ENCODE measurements around the gene BRAF.

Gene BRAF

GRCh38 chr7:140873434-140873833 lies 51.3 kb downstream of the BRAF start:
- no peak for TF ChIP-seq CTCF (IDR thresholded peaks at IDR 0.05; ENCODE audit: low read depth, low read length)

DNA sequence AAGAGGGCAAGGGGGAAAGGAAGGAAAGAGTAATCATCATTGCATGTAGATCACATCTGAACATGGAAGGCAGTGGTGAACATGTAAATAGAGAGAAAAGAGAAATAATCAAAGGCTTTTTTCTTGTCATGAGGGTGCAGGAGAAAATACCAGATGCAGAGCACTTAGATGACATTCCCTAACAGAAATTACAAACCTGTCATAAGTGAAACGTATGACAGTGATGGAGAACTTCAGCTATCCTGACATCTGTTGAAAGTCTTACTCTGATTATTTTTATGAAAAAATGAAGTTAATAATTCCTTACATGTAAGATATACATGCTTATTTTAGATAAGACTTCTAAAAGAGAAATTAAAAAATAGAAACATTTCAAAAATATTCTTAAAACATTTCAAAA lies 54.7 kb downstream of the BRAF start:
- H3K4me3 ChIP-seq (ENCODE audit: low read depth, low read length), result no peak overlapping the region
- no peak for TF ChIP-seq CTCF (IDR thresholded peaks at IDR 0.05; ENCODE audit: low read depth, low read length)

More at GRCh38 chr7:140873434-140873833, 51.3 kb downstream of the BRAF start:
- no peak overlapping the region for H3K4me3 ChIP-seq (ENCODE audit: low read depth, low read length)

DNA sequence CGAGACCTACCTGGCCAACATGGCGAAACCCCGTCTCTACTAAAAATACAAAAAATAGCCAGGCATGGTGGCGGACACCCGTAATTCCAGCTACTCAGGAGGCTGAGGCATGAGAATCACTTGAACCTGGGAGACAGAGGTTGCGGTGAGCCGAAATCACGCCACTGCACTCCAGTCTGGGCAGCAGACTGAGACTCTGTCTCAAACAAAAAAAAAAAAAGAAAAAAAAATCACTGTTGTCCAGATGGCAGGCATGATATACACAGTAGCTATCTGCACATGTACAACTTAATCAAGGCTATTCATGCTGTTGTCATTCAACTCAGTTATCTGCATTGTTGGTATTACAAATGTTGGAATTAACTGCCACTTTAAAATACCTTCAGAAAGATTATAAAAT lies 55.3 kb downstream of the BRAF start:
- H3K4me3 ChIP-seq (ENCODE audit: low read depth, low read length), result no peak overlapping the region
- TF ChIP-seq CTCF (IDR thresholded peaks at IDR 0.05; ENCODE audit: low read depth, low read length), result no peak

DNA sequence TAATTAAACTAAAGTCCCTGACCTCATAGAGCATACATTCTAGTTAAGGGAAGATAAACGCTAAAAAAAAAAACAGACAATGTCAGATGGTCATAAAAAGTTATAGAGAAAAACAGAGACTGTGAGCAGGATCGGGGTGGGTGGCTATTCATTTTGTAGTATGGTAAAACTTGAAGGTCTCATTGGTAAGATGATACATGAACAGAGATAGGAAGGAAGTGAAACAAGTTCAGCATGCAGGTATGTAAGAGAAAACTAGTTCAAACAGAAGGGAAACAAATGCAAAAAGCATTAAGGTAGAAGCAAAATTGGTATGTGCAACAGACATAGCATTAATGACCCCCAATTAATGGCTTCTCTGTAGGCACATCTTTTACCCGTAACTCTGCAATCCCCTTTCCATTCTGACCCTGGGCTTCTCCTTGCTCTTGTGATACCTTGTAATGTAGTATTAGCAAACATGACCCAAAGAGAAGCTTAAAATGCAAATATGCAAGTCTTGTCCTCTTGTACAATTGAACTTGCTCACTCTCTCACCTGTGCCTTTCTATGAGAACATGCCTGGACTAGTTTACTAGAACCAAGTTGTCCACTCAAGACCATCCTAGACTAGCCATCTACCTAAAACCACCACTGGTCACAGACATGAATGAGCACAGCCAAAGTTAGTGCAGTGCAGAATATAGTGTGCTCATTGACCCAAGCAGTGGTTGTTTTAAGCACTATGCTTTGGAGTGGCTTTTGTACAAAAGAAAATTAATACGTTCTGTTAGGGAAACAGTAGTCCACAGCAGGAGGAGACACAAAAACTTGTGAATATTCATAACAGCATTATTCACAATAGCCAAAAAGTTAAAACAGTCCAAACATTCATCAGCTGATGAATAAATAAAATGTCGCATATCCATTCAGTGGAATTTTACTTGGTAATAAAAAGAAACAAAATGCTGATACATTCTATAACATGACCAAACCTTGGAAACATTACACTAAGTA lies 57.0 kb downstream of the BRAF start:
- no peak overlapping the region for H3K4me3 ChIP-seq (ENCODE audit: low read depth, low read length)
- no peak for TF ChIP-seq CTCF (IDR thresholded peaks at IDR 0.05; ENCODE audit: low read depth, low read length)

- TF ChIP-seq CTCF (IDR thresholded peaks at IDR 0.05; ENCODE audit: low read depth, low read length), result no peak
- no peak overlapping the region for H3K4me3 ChIP-seq (ENCODE audit: low read depth, low read length)
Measured at GRCh38 chr7:140866926-140867325, 57.8 kb downstream of the BRAF start.

DNA sequence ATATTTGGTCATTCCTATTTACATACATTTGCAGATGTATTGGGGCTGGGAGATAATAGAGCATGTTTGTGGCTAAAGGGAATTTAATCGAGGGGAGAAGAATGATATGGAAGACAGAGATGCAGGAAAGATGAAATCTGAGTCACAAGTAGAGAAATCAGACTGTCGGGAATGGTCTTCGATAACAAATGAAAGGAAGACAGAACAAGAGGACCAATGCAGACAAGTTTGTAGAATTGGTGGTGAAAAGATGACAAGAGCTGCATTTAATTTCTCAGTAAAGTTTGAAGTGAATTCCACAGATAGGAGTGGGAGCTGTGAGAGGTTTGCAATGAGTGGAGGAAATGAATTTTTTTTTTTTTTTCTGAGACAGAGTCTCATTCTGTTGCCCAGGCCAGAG lies 60.0 kb downstream of the BRAF start:
- no peak overlapping the region for H3K4me3 ChIP-seq (ENCODE audit: low read depth, low read length)
- no peak for TF ChIP-seq CTCF (IDR thresholded peaks at IDR 0.05; ENCODE audit: low read depth, low read length)

DNA sequence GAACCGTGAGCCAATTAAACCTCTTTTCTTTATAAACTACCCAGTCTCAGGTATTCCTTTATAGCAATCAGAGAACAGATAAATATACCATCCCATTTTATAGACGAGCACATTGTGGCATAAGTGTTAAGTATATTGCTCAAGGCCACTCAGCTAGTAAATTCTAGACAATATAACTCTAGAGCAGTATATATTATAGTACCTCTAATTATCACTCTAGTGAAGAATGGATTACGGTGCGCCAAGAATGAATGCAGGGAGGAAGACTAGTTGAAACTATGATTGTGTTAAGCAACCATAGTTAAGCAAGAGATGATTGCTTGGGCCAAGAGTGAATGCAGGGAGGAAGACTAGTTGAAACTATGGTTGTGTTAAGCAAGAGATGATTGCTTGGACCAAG lies 60.9 kb downstream of the BRAF start:
- no peak overlapping the region for H3K4me3 ChIP-seq (ENCODE audit: low read depth, low read length)
- TF ChIP-seq CTCF (IDR thresholded peaks at IDR 0.05; ENCODE audit: low read depth, low read length), result no peak

All from WI38 (cell line).